Common myeloid progenitor, CD34-positive (primary cell): ENCODE data around the gene ZNF235.

Source experiments
- CTCF ChIA-PET: fragments of 350-600 bp; sonication (Branson Sonifier 250); formaldehyde crosslinking; loops from one replicate; lab custom pipeline; 2021; ENCODE audit warnings: antibody characterized with exemption; lab: Charles Lee
- POLR2A ChIA-PET: fragments of 350-600 bp; sonication (Branson Sonifier 250); formaldehyde crosslinking; loops from one replicate; lab custom pipeline; 2021; ENCODE audit warnings: antibody characterized with exemption; lab: Charles Lee
- DNase-seq, 3 donors: peaks; one replicate each; pipeline versions ENCODE4 v3.0.0 to v3.0.0-alpha.2; 2013
- H3K27ac ChIP-seq, 2 experiments: 1 replicate in 1 of 2; 2 replicates in 1 of 2; pipeline ENCODE4 v1.7.0; 2013; ENCODE audit warnings: inconsistent platforms in 2 of 2, low read length in 2 of 2, mild to moderate bottlenecking in 2 of 2, low read depth in 1 of 2, moderate library complexity in 1 of 2; ENCODE audit not compliant: severe bottlenecking in 2 of 2, insufficient read depth in 1 of 2, poor library complexity in 1 of 2
- H3K27me3 ChIP-seq, 5 experiments: replicated peaks in 2 of 5; 1 replicate in 3 of 5; 2 replicates in 2 of 5; pipeline versions ENCODE4 v1.6.1 to v1.7.0; 2013; ENCODE audit warnings: low read length in 4 of 5, mild to moderate bottlenecking in 2 of 5, moderate library complexity in 2 of 5, inconsistent platforms in 1 of 5; ENCODE audit not compliant: insufficient read depth in 5 of 5, control insufficient read depth in 4 of 5
- H3K36me3 ChIP-seq, 4 experiments: 1 replicate in 2 of 4; 2 replicates in 2 of 4; pipeline versions ENCODE4 v1.6.1 to v1.7.0; 2013; ENCODE audit warnings: low read length in 3 of 4, control low read depth in 1 of 4, mild to moderate bottlenecking in 1 of 4; ENCODE audit not compliant: control insufficient read depth in 4 of 4, insufficient read depth in 4 of 4
- H3K4me1 ChIP-seq, 4 experiments: 1 replicate in 3 of 4; 2 replicates in 1 of 4; pipeline versions ENCODE4 v1.6.1 to v1.7.1; 2013; ENCODE audit warnings: low read length in 3 of 4, mild to moderate bottlenecking in 3 of 4, control low read depth in 1 of 4, inconsistent platforms in 1 of 4, moderate library complexity in 1 of 4; ENCODE audit not compliant: control insufficient read depth in 4 of 4, insufficient read depth in 4 of 4; ENCODE audit errors: control extremely low read depth in 1 of 4
- H3K4me3 ChIP-seq, 7 experiments: 1 replicate in 4 of 7; 2 replicates in 3 of 7; pipeline versions ENCODE4 v1.5.1 to v1.7.0; 2013; ENCODE audit warnings: mild to moderate bottlenecking in 7 of 7, low read length in 6 of 7, moderate library complexity in 6 of 7, inconsistent platforms in 2 of 7, low read depth in 2 of 7, control low read depth in 1 of 7; ENCODE audit not compliant: insufficient read depth in 4 of 7, control insufficient read depth in 1 of 7; ENCODE audit errors: extremely low read depth in 1 of 7
- H3K9me3 ChIP-seq, 5 experiments: 1 replicate in 4 of 5; 2 replicates in 1 of 5; pipeline versions ENCODE4 v1.6.1 to v1.7.1; 2013; ENCODE audit warnings: low read length in 4 of 5, mild to moderate bottlenecking in 2 of 5, inconsistent platforms in 1 of 5, low read depth in 1 of 5, moderate library complexity in 1 of 5; ENCODE audit not compliant: control insufficient read depth in 4 of 5, insufficient read depth in 2 of 5; ENCODE audit errors: control extremely low read depth in 1 of 5
- WGBS: methylation state at CpG from one replicate; pipeline ENCODE4 v1.1.5; 2013; ENCODE audit not compliant: insufficient coverage; 5-methylcytosine and 5-hydroxymethylcytosine counted together

ZNF235 gene

GRCh38 chr19:44284968-44285367 lies 19.9 kb downstream of the ZNF235 start:
- ChIA-PET CTCF (no interaction called here), POLR2A (no interaction called here)
- WGBS = 100% methylated on average over 4 of the region's 4 CpGs
- DNase-seq = no peak
- Histone ChIP-seq H3K36me3 (peaks cover 26 to 38% (median 29%) of the 10 kb centered on the region in 4 experiments), H3K27ac (no peak overlapping the region), H3K4me3 (no peak overlapping the region), H3K9me3 (peaks cover 15 to 88% (median 32%) of the 10 kb centered on the region in 5 experiments), H3K27me3 (no peaks in the 10 kb centered on the region), H3K4me1 (peaks cover 0 to 6% (median 0%) of the 10 kb centered on the region in 4 experiments)

- ChIA-PET POLR2A (no interaction called here), CTCF (no interaction called here)
- Histone ChIP-seq H3K27me3 (no peaks in the 10 kb centered on the region), H3K4me3 (no peak overlapping the region), H3K9me3 (peaks cover 12 to 86% (median 22%) of the 10 kb centered on the region in 5 experiments), H3K36me3 (peaks cover 9 to 17% (median 10%) of the 10 kb centered on the region in 4 experiments), H3K4me1 (peaks cover 0 to 6% (median 0%) of the 10 kb centered on the region in 4 experiments), H3K27ac (no peak overlapping the region)
- DNase-seq = no peak
- no CpG with 5 or more reads among the region's 3 CpGs for WGBS
These were observed 22.0 kb downstream of the ZNF235 start for GRCh38 chr19:44282846-44283245.

- WGBS = 96% methylated on average over 7 of the region's 10 CpGs
- no peak overlapping the region for H3K4me3 ChIP-seq
- H3K36me3 ChIP-seq = peaks cover 0 to 10% (median 3%) of the 10 kb centered on the region in 4 experiments
- H3K4me1 ChIP-seq = peaks cover 0 to 6% (median 0%) of the 10 kb centered on the region in 4 experiments
- DNase-seq = peak in 1 of 3 donors; percentile 5
- ChIA-PET CTCF (no interaction called here), POLR2A (no interaction called here)
- peaks cover 0 to 82% (median 23%) of the 10 kb centered on the region in 5 experiments for H3K9me3 ChIP-seq
- no peak overlapping the region for H3K27ac ChIP-seq
- no peaks in the 10 kb centered on the region for H3K27me3 ChIP-seq
These were observed 23.9 kb downstream of the ZNF235 start for GRCh38 chr19:44280916-44281315.

GRCh38 chr19:44278181-44278690 lies 26.6 kb downstream of the ZNF235 start:
- ChIA-PET POLR2A (no interaction called here), CTCF (no interaction called here)
- H3K4me3 ChIP-seq = no peak overlapping the region
- no peak for DNase-seq
- peaks cover 0 to 6% (median 0%) of the 10 kb centered on the region in 4 experiments for H3K4me1 ChIP-seq
- no peaks in the 10 kb centered on the region for H3K27me3 ChIP-seq
- WGBS = 100% methylated on average over 1 of the region's 4 CpGs
- H3K9me3 ChIP-seq = peaks cover 13 to 86% (median 23%) of the 10 kb centered on the region in 5 experiments
- peaks cover 9 to 26% (median 10%) of the 10 kb centered on the region in 4 experiments for H3K36me3 ChIP-seq
- H3K27ac ChIP-seq = no peak overlapping the region

GRCh38 chr19:44277331-44277730 lies 27.5 kb downstream of the ZNF235 start:
- Histone ChIP-seq H3K4me3 (no peak overlapping the region), H3K36me3 (peaks cover 9 to 27% (median 13%) of the 10 kb centered on the region in 4 experiments), H3K27ac (no peak overlapping the region), H3K27me3 (no peaks in the 10 kb centered on the region), H3K9me3 (peaks cover 14 to 86% (median 22%) of the 10 kb centered on the region in 5 experiments), H3K4me1 (peaks cover 0 to 6% (median 0%) of the 10 kb centered on the region in 4 experiments)
- 100% methylated on average over 1 of the region's 1 CpG for WGBS
- ChIA-PET CTCF (no interaction called here), POLR2A (no interaction called here)
- no peak for DNase-seq

- H3K27me3 ChIP-seq = no peaks in the 10 kb centered on the region
- H3K27ac ChIP-seq = no peak overlapping the region
- POLR2A ChIA-PET = no interaction called here
- no peak for DNase-seq
- H3K36me3 ChIP-seq = peaks cover 0 to 7% (median under 1%) of the 10 kb centered on the region in 4 experiments
- H3K9me3 ChIP-seq = peaks cover 6 to 30% (median 10%) of the 10 kb centered on the region in 5 experiments
- peak overlapping the region in 5 of 7 experiments; percentile 65 to 84 (median 74) for H3K4me3 ChIP-seq
- CTCF ChIA-PET = no interaction called here
- WGBS = 100% methylated on average over 3 of the region's 6 CpGs
- H3K4me1 ChIP-seq = peaks cover 4 to 10% (median 7%) of the 10 kb centered on the region in 4 experiments
These were observed 44.0 kb downstream of the ZNF235 start for GRCh38 chr19:44260695-44261446.

GRCh38 chr19:44260343-44260681 lies 44.5 kb downstream of the ZNF235 start:
- H3K27me3 ChIP-seq = no peaks in the 10 kb centered on the region
- peak overlapping the region in 6 of 7 experiments; percentile 53 to 84 (median 73) for H3K4me3 ChIP-seq
- WGBS = 30% methylated on average over 7 of the region's 7 CpGs
- ChIA-PET POLR2A (interaction anchor here (0.6 kb wide), 1 partner anchor 29 kb away, joined by 3 read pairs; no protein-coding TSS in a partner anchor), CTCF (no interaction called here)
- peaks cover 7 to 30% (median 10%) of the 10 kb centered on the region in 5 experiments for H3K9me3 ChIP-seq
- H3K36me3 ChIP-seq = peaks cover 0 to 5% (median 0%) of the 10 kb centered on the region in 4 experiments
- peaks cover 4 to 10% (median 7%) of the 10 kb centered on the region in 4 experiments for H3K4me1 ChIP-seq
- DNase-seq = peak in 1 of 3 donors; percentile 28
- H3K27ac ChIP-seq = peak overlapping the region; percentile 32 to 46
